Testis (tissue), 3 donors: ENCODE measurements around the gene BOC. TPM values are rescaled to one million over a fixed set of nuclear protein-coding genes. Genes with fewer than 3 reads are reported as not detected.

Experiments
- DNase-seq: peaks from one replicate; pipeline ENCODE4 v3.0.0-alpha.2; 2019
- H3K27ac ChIP-seq, 2 donors: fragments of 200-600 bp; sonication (generic); one replicate each; pipeline ENCODE4 v1.5.1; 2019
- H3K27me3 ChIP-seq: fragments of 200-600 bp; sonication (generic); one replicate; pipeline ENCODE4 v1.5.1; 2019
- H3K36me3 ChIP-seq: fragments of 200-600 bp; sonication (generic); one replicate; pipeline ENCODE4 v1.5.1; 2017; ENCODE audit warnings: low read depth; ENCODE audit errors: missing control alignments
- H3K4me1 ChIP-seq: fragments of 200-600 bp; sonication (generic); one replicate; pipeline ENCODE4 v1.5.1; 2019
- H3K4me3 ChIP-seq, 2 donors: fragments of 200-600 bp; sonication (generic); one replicate each; pipeline ENCODE4 v1.5.1; 2017 to 2019
- H3K9me3 ChIP-seq: fragments of 200-600 bp; sonication (generic); one replicate; pipeline ENCODE4 v1.5.1; 2017
- CTCF ChIP-seq, 3 experiments: fragments of 450-650 bp in 2 of 3; fragments of 200-600 bp in 1 of 3; sonication (generic) in 1 of 3; IDR thresholded peaks; one replicate each; pipeline ENCODE4 v1.5.1; 2016 to 2019; ENCODE audit warnings: antibody characterized with exemption in 3 of 3, mild to moderate bottlenecking in 2 of 3, moderate library complexity in 1 of 3
- POLR2A ChIP-seq: fragments of 450-650 bp; IDR thresholded peaks from one replicate; pipeline ENCODE4 v1.6.1; 2017; ENCODE audit warnings: antibody characterized with exemption, mild to moderate bottlenecking, moderate library complexity
- WGBS, 2 donors: methylation state at CpG; one replicate each; pipeline ENCODE4 v1.1.5; 2018; 5-methylcytosine and 5-hydroxymethylcytosine counted together
- intact Hi-C: fragments of 100-400 bp; cut with DNase I; formaldehyde crosslinking; loops from one replicate; pipeline ENCODE4 v1.15.1; 2023; ENCODE audit warnings: low total_unique reads
- polyA plus RNA-seq: library from polyadenylated mRNA; stranded (reverse); fragments of 350-450 nt; fragmentation: Illumina TruSeq; extraction: RNeasy Lipid Tissue Mini Kit (QIAGEN cat#74804); gene quantifications from one replicate; pipeline ENCODE4 v1.2.3, GENCODE V29; 2014; ENCODE audit warnings: low read depth, low replicate concordance; ENCODE audit not compliant: insufficient read depth
- total RNA-seq, 2 donors: library from RNA; depleted of rRNA; stranded (reverse); fragments of >200 nt; gene quantifications; one replicate each; pipeline ENCODE4 v1.2.3, GENCODE V29; 2016

Gene BOC
- total and polyA plus RNA-seq, 3 donors from 2014 or later = 24.5 to 33.6 (median 28.4) TPM

- no peak for DNase-seq
- Histone ChIP-seq H3K36me3 (no peaks in the 10 kb centered on the region), H3K27ac (no peak overlapping the region), H3K9me3 (no peaks in the 10 kb centered on the region), H3K4me1 (peaks cover 39% of the 10 kb centered on the region), H3K4me3 (no peak overlapping the region), H3K27me3 (no peaks in the 10 kb centered on the region)
- TF ChIP-seq POLR2A = no peak
- TF ChIP-seq CTCF (IDR thresholded peaks at IDR 0.05) = no peak
- WGBS, 2 donors = 95 to 96% methylated on average over 14 of the region's 14 CpGs
- intact Hi-C loops = no loop called here
Observed at GRCh38 chr3:113250566-113250965, 39.2 kb downstream of the BOC start.

GRCh38 chr3:113251817-113252216 is 40.5 kb downstream of the BOC start:
- TF ChIP-seq CTCF (IDR thresholded peaks at IDR 0.05) (no peak), POLR2A (no peak)
- no peaks in the 10 kb centered on the region for H3K9me3 ChIP-seq
- H3K4me3 ChIP-seq = no peak overlapping the region
- WGBS, 2 donors = 89 to 94% methylated on average over 4 of the region's 4 CpGs
- peaks cover 34% of the 10 kb centered on the region for H3K4me1 ChIP-seq
- H3K27me3 ChIP-seq = no peaks in the 10 kb centered on the region
- intact Hi-C loops = no loop called here
- H3K27ac ChIP-seq = no peak overlapping the region
- DNase-seq = no peak
- no peaks in the 10 kb centered on the region for H3K36me3 ChIP-seq

GRCh38 chr3:113252553-113252952 is 41.2 kb downstream of the BOC start:
- Histone ChIP-seq H3K27me3 (no peaks in the 10 kb centered on the region), H3K36me3 (no peaks in the 10 kb centered on the region), H3K27ac (no peak overlapping the region), H3K4me3 (no peak overlapping the region), H3K4me1 (peaks cover 26% of the 10 kb centered on the region), H3K9me3 (no peaks in the 10 kb centered on the region)
- 77 to 87% methylated on average over 4 of the region's 4 CpGs for WGBS, 2 donors
- intact Hi-C loops = no loop called here
- TF ChIP-seq POLR2A = no peak
- no peak for TF ChIP-seq CTCF (IDR thresholded peaks at IDR 0.05)
- DNase-seq = no peak

- intact Hi-C loops = no loop called here
- Histone ChIP-seq H3K36me3 (no peaks in the 10 kb centered on the region), H3K27ac (peak overlapping the region; percentile 33 to 51), H3K27me3 (no peaks in the 10 kb centered on the region), H3K4me1 (peaks cover 21% of the 10 kb centered on the region), H3K9me3 (no peaks in the 10 kb centered on the region), H3K4me3 (no peak overlapping the region)
- DNase-seq = no peak
- no peak for TF ChIP-seq CTCF (IDR thresholded peaks at IDR 0.05)
- no peak for TF ChIP-seq POLR2A
- 92 to 94% methylated on average over 3 of the region's 3 CpGs for WGBS, 2 donors
Observed at GRCh38 chr3:113253702-113254101, 42.3 kb downstream of the BOC start.

- peak overlapping the region; percentile 15 to 51 for H3K27ac ChIP-seq
- no peaks in the 10 kb centered on the region for H3K9me3 ChIP-seq
- intact Hi-C loops = no loop called here
- H3K4me1 ChIP-seq = peaks cover 16% of the 10 kb centered on the region
- H3K36me3 ChIP-seq = no peaks in the 10 kb centered on the region
- WGBS, 2 donors = 47 to 71% methylated on average over 14 of the region's 14 CpGs
- no peak for DNase-seq
- TF ChIP-seq POLR2A (no peak), CTCF (IDR thresholded peaks at IDR 0.05) (no peak)
- H3K27me3 ChIP-seq = no peaks in the 10 kb centered on the region
- no peak overlapping the region for H3K4me3 ChIP-seq
Observed at GRCh38 chr3:113254171-113254947, 43.0 kb downstream of the BOC start.
